HG03064 (cell line): ENCODE results near the gene MYZAP.

Experiments used
- ATAC-seq: cut with Tn5 transposase; IDR thresholded peaks from one replicate; pipeline ENCODE4 v1.9.1; 2021; ENCODE audit warnings: low read depth; ENCODE audit not compliant: unreplicated experiment

The MYZAP gene

GRCh38 chr15:57618325-57618724, 26.6 kb downstream of the MYZAP start:
- ATAC-seq = no peak

- ATAC-seq = no peak
Observed at GRCh38 chr15:57619746-57620145, 28.0 kb downstream of the MYZAP start.

GRCh38 chr15:57624730-57625129, 33.0 kb downstream of the MYZAP start:
- ATAC-seq = no peak

- ATAC-seq = no peak
Observed at GRCh38 chr15:57625703-57626448, 34.2 kb downstream of the MYZAP start.

- ATAC-seq = no peak
Observed at GRCh38 chr15:57626713-57627440, 35.2 kb downstream of the MYZAP start.

GRCh38 chr15:57631386-57632110, 39.8 kb downstream of the MYZAP start:
- ATAC-seq = no peak

GRCh38 chr15:57634290-57634689, 42.6 kb downstream of the MYZAP start:
- no peak for ATAC-seq

- ATAC-seq = no peak
Observed at GRCh38 chr15:57635300-57635909, 43.7 kb downstream of the MYZAP start.

- ATAC-seq = no peak
Observed at GRCh38 chr15:57637846-57638245, 46.1 kb downstream of the MYZAP start.

- ATAC-seq = no peak
Observed at GRCh38 chr15:57639306-57639705, 47.6 kb downstream of the MYZAP start.

GRCh38 chr15:57640930-57641682, 49.4 kb downstream of the MYZAP start:
- no peak for ATAC-seq

- ATAC-seq = no peak
Observed at GRCh38 chr15:57643826-57644225, 52.1 kb downstream of the MYZAP start.

- ATAC-seq = no peak
Observed at GRCh38 chr15:57646087-57646486, 54.4 kb downstream of the MYZAP start.

GRCh38 chr15:57647071-57647790, 55.5 kb downstream of the MYZAP start:
- ATAC-seq = no peak

GRCh38 chr15:57647791-57648130, 56.1 kb downstream of the MYZAP start:
- no peak for ATAC-seq

- ATAC-seq = no peak
Observed at GRCh38 chr15:57649138-57649537, 57.4 kb downstream of the MYZAP start.

- no peak for ATAC-seq
Observed at GRCh38 chr15:57651445-57651844, 59.7 kb downstream of the MYZAP start.

GRCh38 chr15:57652481-57652880, 60.8 kb downstream of the MYZAP start:
- ATAC-seq = no peak

GRCh38 chr15:57654153-57654852, 62.6 kb downstream of the MYZAP start:
- ATAC-seq = no peak
